K562 (cell line): ENCODE data around the gene HDAC10. TPM values are rescaled to one million over a fixed set of nuclear protein-coding genes. Genes with fewer than 3 reads are reported as not detected.

Experiments
- ATAC-seq: fragments of 200-7000 bp; cut with Tn5 transposase; 3 replicates; pipeline ENCODE4 v1.9.1; 2020; ENCODE audit warnings: moderate library complexity
- BruUV-seq: library from RNA; stranded (reverse); fragments of 400-500 nt; replicated peaks from 2 replicates; lab custom pipeline; 2021; lab: Mats Ljungman, UMichigan
- CTCF ChIA-PET: fragments of 300-600 bp; formaldehyde crosslinking; extraction: SDS; loops from one replicate; lab custom pipeline; 2021; ENCODE audit warnings: low intra/inter-chr PET ratio; lab: Yijun Ruan, JAX
- POLR2A ChIA-PET: fragments of 300-600, 350-650 bp; sonication (Branson Sonifier 250); formaldehyde crosslinking; extraction: SDS; loops from one replicate; lab custom pipeline; 2021; ENCODE audit warnings: antibody characterized with exemption, inconsistent platforms; lab: Yijun Ruan, JAX
- DNase-seq, 4 experiments: peaks; one replicate each; pipeline versions ENCODE4 v3.0.0 to v3.0.0-alpha.2; 2011 to 2018; ENCODE audit warnings: low spot score in 3 of 4, mixed read lengths in 3 of 4; ENCODE audit errors: extremely low read depth in 1 of 4
- FAIRE-seq: peaks from 2 replicates; lab custom pipeline; 2011; peaks lifted over from hg19 to GRCh38; lab: Jason Lieb, UNC
- H2AFZ ChIP-seq: 2 replicates; pipeline ENCODE4 v1.6.0; 2011; ENCODE audit warnings: low read depth, low read length, control low read depth, inconsistent platforms
- H3K27ac ChIP-seq: fragments of 200-600 bp; 3 replicates; pipeline ENCODE4 v1.8.0; 2011; ENCODE audit warnings: low read depth, mild to moderate bottlenecking, control low read depth, inconsistent platforms, low read length, moderate library complexity, mixed read lengths; ENCODE audit errors: extremely low read depth
- H3K27me3 ChIP-seq, 2 experiments: fragments of 300-600 bp in 1 of 2; 2 replicates in 1 of 2; 3 replicates in 1 of 2; pipeline versions ENCODE4 v1.6.0 to v1.8.0; 2011; ENCODE audit warnings: inconsistent platforms in 2 of 2, low read length in 2 of 2, mild to moderate bottlenecking in 1 of 2, mixed read lengths in 1 of 2, moderate library complexity in 1 of 2; ENCODE audit not compliant: control insufficient read depth in 2 of 2, insufficient read depth in 2 of 2
- H3K36me3 ChIP-seq: fragments of 300-600 bp; 3 replicates; pipeline ENCODE4 v1.8.0; 2011; ENCODE audit warnings: mild to moderate bottlenecking, low read length, inconsistent platforms; ENCODE audit not compliant: control insufficient read depth, insufficient read depth
- H3K4me1 ChIP-seq, 2 experiments: fragments of 200-600 bp in 1 of 2; replicated peaks in 1 of 2; 2 replicates in 1 of 2; 3 replicates in 1 of 2; pipeline versions ENCODE4 v1.5.1 to v1.8.0; 2011; ENCODE audit warnings: inconsistent platforms in 2 of 2, low read length in 2 of 2, mild to moderate bottlenecking in 1 of 2, mixed read lengths in 1 of 2, moderate library complexity in 1 of 2; ENCODE audit not compliant: control insufficient read depth in 2 of 2, insufficient read depth in 2 of 2
- H3K4me2 ChIP-seq: 2 replicates; pipeline ENCODE4 v1.6.1; 2011; ENCODE audit warnings: low read length, control low read depth, inconsistent platforms, mixed read lengths; ENCODE audit not compliant: insufficient read depth
- H3K4me3 ChIP-seq: fragments of 200-600 bp; sonication (generic), shearing (Covaris generic); 2 replicates; pipeline ENCODE4 v1.5.1; 2016; ENCODE audit warnings: control low read depth, inconsistent platforms
- H3K79me2 ChIP-seq: fragments of 200-600 bp; 3 replicates; pipeline ENCODE4 v1.8.0; 2011; ENCODE audit warnings: low read length, inconsistent platforms; ENCODE audit not compliant: control insufficient read depth, insufficient read depth
- H3K9ac ChIP-seq, 2 experiments: 2 replicates each; pipeline versions ENCODE4 v1.6.0 to v1.6.1; 2011; ENCODE audit warnings: low read depth in 2 of 2, low read length in 2 of 2, control low read depth in 1 of 2, inconsistent platforms in 1 of 2, mild to moderate bottlenecking in 1 of 2, mixed read lengths in 1 of 2; ENCODE audit not compliant: insufficient read depth in 1 of 2
- H3K9me1 ChIP-seq: one replicate; pipeline ENCODE4 v1.6.0; 2011; ENCODE audit warnings: inconsistent platforms, mild to moderate bottlenecking, low read length, moderate library complexity; ENCODE audit not compliant: control insufficient read depth, insufficient read depth
- H3K9me3 ChIP-seq: replicated peaks from 2 replicates; pipeline ENCODE4 v1.5.1; 2011; ENCODE audit warnings: low read depth, low read length, inconsistent platforms; ENCODE audit not compliant: control insufficient read depth, insufficient read depth
- H4K20me1 ChIP-seq: replicated peaks from 2 replicates; pipeline ENCODE4 v1.6.1; 2011; ENCODE audit warnings: low read length, inconsistent platforms, mixed read lengths; ENCODE audit not compliant: control insufficient read depth, insufficient read depth
- E2F1 ChIP-seq: sonication (generic); formaldehyde crosslinking; IDR thresholded peaks from 2 replicates; pipeline ENCODE4 v1.8.1; 2023; ENCODE audit warnings: mild to moderate bottlenecking, missing genetic modification reagents, moderate library complexity
- FOXO4 ChIP-seq: fragments of 450-650 bp; formaldehyde crosslinking; IDR thresholded peaks from 2 replicates; pipeline ENCODE4 v1.4.0; 2020; ENCODE audit warnings: mild to moderate bottlenecking, moderate library complexity
- MLX ChIP-seq, 2 experiments: fragments of 450-650 bp in 1 of 2; sonication (generic) in 1 of 2; formaldehyde crosslinking; conservative IDR thresholded peaks; 2 replicates each; pipeline versions ENCODE4 v1.4.0 to v1.8.1; 2020 to 2022; ENCODE audit warnings: mild to moderate bottlenecking in 1 of 2, missing genetic modification reagents in 1 of 2
- NFIC ChIP-seq: fragments of 450-650 bp; IDR thresholded peaks from 2 replicates; pipeline ENCODE4 v1.6.1; 2017; ENCODE audit warnings: mild to moderate bottlenecking, inconsistent platforms
- NFRKB ChIP-seq: fragments of 450-650 bp; IDR thresholded peaks from 2 replicates; pipeline ENCODE4 v1.6.1; 2016; ENCODE audit warnings: low read depth
- THRB ChIP-seq: fragments of 450-650 bp; formaldehyde crosslinking; conservative IDR thresholded peaks from 2 replicates; pipeline ENCODE4 v1.4.0; 2022; ENCODE audit warnings: mild to moderate bottlenecking, missing genetic modification characterization
- USF1 ChIP-seq: sonication (generic); formaldehyde crosslinking; IDR thresholded peaks from 2 replicates; pipeline ENCODE4 v1.9.0; 2022; ENCODE audit warnings: mild to moderate bottlenecking, missing genetic modification reagents
- ZBTB33 ChIP-seq: sonication (generic); formaldehyde crosslinking; IDR thresholded peaks from 2 replicates; pipeline ENCODE4 v1.8.1; 2023; ENCODE audit warnings: mild to moderate bottlenecking, missing genetic modification reagents
- ZBTB7A ChIP-seq: IDR thresholded peaks from 2 replicates; pipeline ENCODE4 v1.6.1; 2011; ENCODE audit warnings: low read depth, mild to moderate bottlenecking, low read length, moderate library complexity, borderline replicate concordance; ENCODE audit not compliant: control insufficient read depth
- ZNF140 ChIP-seq: fragments of 250-450 bp; sonication (Bioruptor Pico); IDR thresholded peaks from 2 replicates; pipeline ENCODE4 v1.8.0; 2021; ENCODE audit warnings: moderate library complexity, mild to moderate bottlenecking, inconsistent platforms
- ZNF224 ChIP-seq: sonication (generic); formaldehyde crosslinking; IDR thresholded peaks from 2 replicates; pipeline ENCODE4 v1.8.0; 2022; ENCODE audit warnings: mild to moderate bottlenecking, missing genetic modification reagents
- WGBS: fragments of 100-300 bp; shearing (Covaris generic); methylation state at CpG from one replicate; pipeline ENCODE4 v1.1.6; 2016; ENCODE audit warnings: low coverage, mixed read lengths; ENCODE audit not compliant: insufficient coverage; ENCODE audit errors: missing lambda C conversion rate; 5-methylcytosine and 5-hydroxymethylcytosine counted together
- in situ Hi-C: fragments of 300-500 bp; cut with MboI; formaldehyde crosslinking; loops from 4 replicates; pipeline ENCODE4 v1.15.0; 2018; ENCODE audit warnings: inconsistent platforms, mixed read lengths
- intact Hi-C: fragments of 100-400 bp; cut with micrococcal nuclease; formaldehyde crosslinking; loops from 2 replicates; pipeline ENCODE4 v1.14.2; 2022
- polyA plus RNA-seq, 8 experiments: library from polyadenylated mRNA; depleted of rRNA in 4 of 8; stranded (reverse) in 5 of 8; unstranded in 3 of 8; fragments of >200 nt; fragmentation: Nextera tagmentation in 2 of 8; fragmentation: Illumina TruSeq in 1 of 8; extraction: Ambion mirVana in 2 of 8; extraction: Trizol in 1 of 8; gene quantifications; 2 replicates each; pipeline versions ENCODE4 v1.2.1 to v1.2.3, GENCODE V29; 2011 to 2014; ENCODE audit warnings: inconsistent platforms in 1 of 8, missing spikeins in 1 of 8
- total RNA-seq, 7 experiments: library from RNA; depleted of rRNA in 6 of 7; stranded (reverse); fragments of >200 nt in 6 of 7; fragmentation: Illumina TruSeq in 2 of 7; extraction: Trizol in 2 of 7; gene quantifications; 2 replicates each; pipeline versions ENCODE4 v1.2.1 to v1.2.3, GENCODE V29; 2011 to 2021; ENCODE audit warnings: low replicate concordance in 1 of 7

The HDAC10 gene
- total and polyA plus RNA-seq, 9 of the 15 experiments (the other 6 are each of a cell fraction or from before 2014, with no cell fraction given) = 0.10 to 44.2 (median 6.5) TPM

- Histone ChIP-seq H3K4me2 (no peak overlapping the region), H3K9me3 (no peaks in the 10 kb centered on the region), H3K4me3 (no peak overlapping the region)
- no TSS peak for BruUV-seq
- TF ChIP-seq FOXO4 (no peak), NFIC (peak; percentile 18; the same call in 1 of the 2 replicates), THRB (CRISPR knock-in tag) (no peak), ZBTB7A (0 out of 2 replicates have a peak, but pooled peaks have one; percentile 7), USF1 (CRISPR knock-in tag) (peak; percentile 28; the same call in 1 of the 2 replicates), NFRKB (no peak), ZNF140 (CRISPR knock-in tag) (no peak), ZBTB33 (CRISPR knock-in tag) (no peak), E2F1 (CRISPR knock-in tag) (no peak), ZNF224 (CRISPR knock-in tag) (no peak), MLX (CRISPR knock-in tag; conservative IDR thresholded peaks at IDR 0.05) (no peak)
- TF ChIP-seq, all 486 proteins: peak for 3
- Histone ChIP-seq H2AFZ (no peak overlapping the region), H4K20me1 (no peaks in the 10 kb centered on the region), H3K36me3 (0 out of 3 replicates have a peak, but pooled peaks cover 3% of the 10 kb centered on the region), H3K27ac (no peak overlapping the region), H3K9me1 (no peaks in the 10 kb centered on the region), H3K9ac (peak overlapping the region in 1 of 2 experiments; percentile 90; a peak in 2 of 4 replicates), H3K27me3 (no peaks in the 10 kb centered on the region), H3K79me2 (no peaks in the 10 kb centered on the region; the same call in 2 of the 3 replicates), H3K4me1 (peaks cover 7 to 76% of the 10 kb centered on the region in 2 experiments; a peak in 4 of 5 replicates)
- no peak for DNase-seq
- no peak for ATAC-seq
- in situ Hi-C loops (no loop called here), intact Hi-C loops (no loop called here)
- CTCF ChIA-PET = no interaction called here
- POLR2A ChIA-PET = no interaction called here
- 70% methylated on average over 3 of the region's 9 CpGs for WGBS
- FAIRE-seq = no peak
Observed at GRCh38 chr22:50268655-50269113, 17.6 kb upstream of the HDAC10 start.
